HG03196 (cell line): Measurements from ENCODE around the gene PIGU.
"Not testable (repeated sequence)": the region's sequence is repeated elsewhere in the genome, so short reads cannot be mapped to it uniquely, and the experiment has no call there.

Experiments used
- ATAC-seq: cut with Tn5 transposase; IDR thresholded peaks from one replicate; pipeline ENCODE4 v1.9.1; 2021; ENCODE audit not compliant: unreplicated experiment

Gene PIGU

GRCh38 chr20:34663213-34663943, 13.5 kb downstream of the PIGU start:
- no peak for ATAC-seq

DNA sequence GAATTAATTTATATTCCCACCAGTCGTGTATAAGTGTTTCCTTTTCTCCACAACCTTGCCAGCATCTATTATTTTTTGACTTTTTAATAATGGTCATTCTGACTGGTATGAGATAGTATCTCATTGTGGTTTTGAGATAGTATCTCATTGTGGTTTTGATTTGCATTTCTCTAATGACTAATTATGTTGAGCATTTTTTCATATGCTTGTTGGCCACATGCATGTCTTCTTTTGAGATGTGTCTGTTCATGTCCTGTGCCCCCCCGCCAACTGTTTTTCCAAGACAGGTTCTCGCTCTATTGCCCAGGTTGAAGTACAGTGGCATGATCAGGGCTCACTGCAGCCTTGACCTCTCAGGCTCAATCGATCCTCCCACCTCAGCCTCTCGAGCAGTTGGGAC, 15.1 kb downstream of the PIGU start:
- ATAC-seq: not testable (repeated sequence)

GRCh38 chr20:34658654-34659053, 18.2 kb downstream of the PIGU start:
- not testable (repeated sequence) for ATAC-seq

- no peak for ATAC-seq
Observed at GRCh38 chr20:34654207-34654744, 22.6 kb downstream of the PIGU start.

DNA sequence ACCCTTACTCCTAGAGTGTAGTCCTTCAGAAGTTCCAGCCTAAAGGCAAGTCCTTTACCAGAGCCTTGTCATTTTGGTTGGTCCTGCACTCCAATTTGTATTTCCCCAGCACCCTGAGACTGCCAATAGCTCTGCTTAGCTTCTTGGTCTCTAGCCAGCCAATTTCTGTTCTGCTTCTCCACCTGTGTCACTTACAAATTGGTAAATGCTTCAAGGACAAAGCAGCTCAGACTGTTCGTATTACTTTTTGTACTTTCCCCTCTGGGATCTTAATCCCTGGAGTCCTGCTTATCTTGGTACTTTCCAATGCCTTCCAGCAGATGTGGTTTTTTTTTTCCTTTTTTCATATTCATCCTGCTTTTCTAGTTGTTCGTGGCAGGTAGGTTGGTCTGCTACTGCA, 25.7 kb downstream of the PIGU start:
- ATAC-seq: no peak

- ATAC-seq: no peak
Observed at GRCh38 chr20:34647737-34648136, 29.2 kb downstream of the PIGU start.

- no peak for ATAC-seq
Observed at GRCh38 chr20:34644951-34645350, 31.9 kb downstream of the PIGU start.

- no peak for ATAC-seq
Observed at GRCh38 chr20:34644345-34644744, 32.5 kb downstream of the PIGU start.

GRCh38 chr20:34643928-34644327, 33.0 kb downstream of the PIGU start:
- ATAC-seq: no peak

DNA sequence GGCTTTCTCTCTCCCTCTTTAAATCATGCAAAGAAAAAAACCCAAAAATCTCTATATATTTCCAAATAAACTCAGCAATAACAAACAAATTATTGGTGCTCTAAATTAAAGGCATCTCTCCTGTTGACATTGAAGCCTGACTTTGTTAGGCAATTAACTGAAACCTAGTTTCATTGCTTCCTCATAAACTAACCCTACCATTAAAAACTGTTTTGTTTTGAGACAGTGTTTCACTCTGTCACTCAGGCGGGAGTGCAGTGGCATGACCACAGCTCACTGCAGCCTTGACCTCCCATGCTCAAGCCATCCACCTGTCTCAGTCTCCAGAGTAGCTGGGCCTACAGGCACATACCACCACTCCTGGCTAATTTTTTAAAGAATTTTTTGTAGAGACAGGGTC, 34.9 kb downstream of the PIGU start:
- no peak for ATAC-seq

DNA sequence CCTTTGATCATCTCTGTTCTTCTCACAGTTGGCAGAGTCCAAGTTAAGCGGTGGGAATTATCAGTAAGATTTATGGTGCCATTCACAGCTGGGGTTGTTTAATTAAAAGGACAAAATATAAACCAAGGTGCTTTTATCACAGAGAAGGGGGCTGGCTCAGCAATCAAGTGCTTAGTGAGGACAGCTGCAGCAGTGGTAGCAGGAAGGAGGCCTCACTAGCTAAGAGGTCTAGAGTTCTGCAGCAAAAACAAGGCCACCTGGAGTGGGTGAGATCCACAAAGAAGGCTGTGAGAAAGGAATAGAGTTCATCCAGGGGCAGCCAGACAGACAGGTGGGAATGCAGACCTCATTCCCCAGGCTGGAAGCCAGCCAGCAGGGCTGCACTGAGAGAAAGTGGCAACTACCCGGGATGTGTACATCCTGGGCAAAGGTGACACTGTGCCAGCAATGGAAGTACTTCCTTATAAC, 37.1 kb downstream of the PIGU start:
- no peak for ATAC-seq

DNA sequence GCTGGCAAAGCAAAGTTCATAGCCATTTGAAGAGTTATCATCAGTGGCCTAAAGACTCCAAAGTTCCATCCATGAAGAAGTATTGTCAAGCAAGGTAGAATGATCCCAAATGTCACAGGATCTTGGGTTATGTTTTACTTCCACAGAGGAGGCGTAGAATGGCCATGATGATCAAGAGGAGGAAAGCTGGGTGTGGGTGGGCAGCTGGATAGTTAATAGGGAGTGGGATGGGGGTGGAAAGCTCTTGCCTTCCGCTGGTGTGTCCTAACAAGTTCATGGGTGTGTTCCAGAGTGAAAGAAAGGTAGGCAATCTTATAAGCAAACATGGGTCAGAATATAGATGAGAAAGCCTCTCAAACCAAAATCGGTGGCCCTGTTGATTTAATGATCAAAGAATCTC, 38.4 kb downstream of the PIGU start:
- ATAC-seq: no peak

DNA sequence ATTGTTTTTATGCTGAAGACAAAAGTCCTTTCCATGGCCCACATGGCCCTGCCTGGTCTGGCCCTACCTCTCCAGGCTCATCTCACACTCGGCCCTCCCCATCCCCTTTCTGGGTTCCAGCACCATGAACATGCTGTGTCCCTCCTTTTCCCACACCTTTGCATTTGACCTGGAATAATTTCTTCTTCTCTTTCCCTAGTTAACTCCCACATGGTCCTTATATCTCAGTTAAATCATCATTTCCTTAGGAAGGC, 38.9 kb downstream of the PIGU start:
- no peak for ATAC-seq

DNA sequence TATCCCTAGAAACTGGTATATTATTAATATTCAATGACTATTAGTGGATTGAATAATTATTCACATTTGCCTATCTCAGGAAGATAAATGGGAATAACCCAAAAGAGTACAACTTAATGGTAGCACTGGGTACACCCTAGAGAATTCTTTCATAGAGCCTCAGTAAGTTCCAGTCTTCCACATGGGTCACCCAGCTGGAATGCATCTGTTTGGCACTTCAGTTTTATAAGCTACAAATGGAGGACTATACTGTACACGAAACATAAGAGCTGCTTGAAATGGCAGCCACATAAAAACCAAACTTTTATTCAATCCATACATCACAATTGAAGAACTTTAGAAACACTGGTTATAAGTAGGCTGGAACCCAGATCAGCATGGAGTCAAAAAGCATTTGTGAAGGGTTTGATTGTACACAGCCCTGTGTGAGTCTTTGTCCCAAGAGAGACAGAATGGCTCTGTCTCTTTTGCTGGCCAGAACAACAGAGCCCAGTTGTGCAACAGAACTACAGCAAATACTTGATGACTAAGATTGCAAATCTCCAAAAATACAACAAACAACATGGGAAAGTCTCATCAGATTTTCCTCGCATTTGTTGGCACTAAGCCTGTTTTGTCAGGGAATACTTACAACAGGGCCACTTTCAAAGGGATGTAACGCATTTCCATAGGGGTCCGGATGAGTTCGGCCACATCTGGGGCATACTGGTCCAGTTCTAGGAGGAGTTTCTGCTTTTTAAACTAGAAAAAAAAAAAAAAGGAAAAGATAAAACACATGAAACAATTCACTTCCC, 39.5 kb downstream of the PIGU start:
- ATAC-seq: no peak

- ATAC-seq: no peak
Observed at GRCh38 chr20:34636648-34637047, 40.2 kb downstream of the PIGU start.

- ATAC-seq: no peak
Observed at GRCh38 chr20:34634392-34634791, 42.5 kb downstream of the PIGU start.

DNA sequence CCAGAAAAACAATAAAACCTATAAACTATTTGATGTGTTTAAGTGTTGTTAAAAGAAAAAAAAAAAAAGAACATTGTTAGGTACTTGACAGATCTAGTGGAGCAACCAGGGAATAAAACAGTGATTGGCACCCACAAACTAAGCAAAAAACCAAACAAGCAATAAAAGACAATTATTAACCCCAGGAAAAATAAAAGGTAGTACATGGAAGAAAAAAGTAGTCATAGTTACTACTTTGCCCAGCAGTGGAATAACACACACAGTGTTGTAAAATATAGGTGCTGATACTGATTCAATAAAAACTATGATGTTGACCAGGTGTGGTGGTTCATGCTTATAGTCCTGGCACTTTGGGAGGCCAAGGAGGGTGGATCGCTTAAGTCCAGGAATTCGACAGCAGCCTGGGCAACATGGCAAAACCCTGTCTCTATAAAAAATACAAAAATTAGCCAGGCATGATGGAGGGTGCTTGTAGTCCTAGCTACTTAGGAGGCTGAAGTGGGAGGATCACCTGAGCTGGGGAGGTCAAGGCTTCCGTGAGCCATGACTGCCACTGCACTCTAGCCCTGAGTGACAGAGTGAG, 43.9 kb downstream of the PIGU start:
- no peak for ATAC-seq

GRCh38 chr20:34629904-34630303, 47.0 kb downstream of the PIGU start:
- ATAC-seq: no peak

- no peak for ATAC-seq
Observed at GRCh38 chr20:34629342-34629741, 47.5 kb downstream of the PIGU start.

DNA sequence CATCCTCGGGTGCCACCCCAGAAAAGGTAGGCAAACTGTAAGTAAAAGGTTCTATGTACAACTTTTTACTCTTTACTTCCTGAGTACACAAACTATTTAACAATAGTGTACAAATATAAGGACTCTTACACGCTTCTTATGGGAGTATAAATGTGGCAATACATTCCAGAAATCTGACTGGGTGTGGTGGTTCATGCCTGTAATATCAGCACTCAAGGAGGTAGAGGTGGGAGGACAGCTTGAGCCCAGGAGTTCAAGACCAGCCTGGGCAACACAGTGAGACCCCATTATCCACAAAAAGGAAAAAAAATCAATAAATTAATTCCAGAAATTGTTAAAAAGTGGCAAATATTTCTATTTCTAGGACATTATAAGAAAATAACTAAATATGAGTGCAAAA, 48.9 kb downstream of the PIGU start:
- no peak for ATAC-seq

DNA sequence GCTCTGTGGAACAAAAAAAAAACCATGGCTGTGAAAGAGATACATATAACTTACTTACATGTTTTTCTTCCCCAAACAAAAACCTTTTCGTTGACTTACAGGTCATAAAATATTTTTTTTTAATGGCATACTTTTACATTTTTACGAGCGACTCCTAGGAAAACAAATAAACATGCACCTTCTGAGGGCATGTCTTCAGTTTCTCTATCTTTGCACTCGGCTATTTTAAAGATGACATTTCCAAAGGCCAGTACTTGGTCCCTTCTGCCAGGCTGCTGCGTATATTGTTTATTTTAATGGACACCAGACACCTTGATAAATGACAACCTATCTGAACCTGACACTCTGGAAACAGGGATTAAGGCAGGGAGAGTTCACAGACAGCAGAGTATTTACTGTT, 49.4 kb downstream of the PIGU start:
- ATAC-seq: no peak

DNA sequence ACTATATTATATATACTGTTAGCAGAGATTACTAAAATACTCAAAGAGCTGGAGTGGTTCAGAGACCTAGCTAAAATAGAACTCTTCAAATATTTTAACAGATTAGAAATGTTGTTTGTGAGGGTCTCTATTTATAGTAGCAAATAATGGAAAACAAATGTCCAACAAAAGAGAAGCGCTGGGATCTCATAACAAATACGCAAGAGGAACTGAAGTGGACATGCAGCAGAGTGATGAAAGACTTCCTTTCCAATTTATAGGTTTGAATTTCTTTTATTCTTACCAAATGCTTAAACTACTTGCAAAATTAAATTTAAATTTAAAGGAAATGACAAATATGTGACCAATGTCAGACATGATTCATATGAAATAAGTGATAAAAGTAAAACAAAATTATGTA, 49.9 kb downstream of the PIGU start:
- ATAC-seq: no peak
